GM11168 (cell line): ENCODE data around the gene CFAP53.

Source experiments
- in situ Hi-C: fragments of 300-500 bp; cut with MboI; formaldehyde crosslinking; loops from one replicate; pipeline ENCODE4 v1.12.0; 2022; ENCODE audit warnings: low sequenced_read_pairs; ENCODE audit not compliant: unreplicated experiment

The CFAP53 gene

DNA sequence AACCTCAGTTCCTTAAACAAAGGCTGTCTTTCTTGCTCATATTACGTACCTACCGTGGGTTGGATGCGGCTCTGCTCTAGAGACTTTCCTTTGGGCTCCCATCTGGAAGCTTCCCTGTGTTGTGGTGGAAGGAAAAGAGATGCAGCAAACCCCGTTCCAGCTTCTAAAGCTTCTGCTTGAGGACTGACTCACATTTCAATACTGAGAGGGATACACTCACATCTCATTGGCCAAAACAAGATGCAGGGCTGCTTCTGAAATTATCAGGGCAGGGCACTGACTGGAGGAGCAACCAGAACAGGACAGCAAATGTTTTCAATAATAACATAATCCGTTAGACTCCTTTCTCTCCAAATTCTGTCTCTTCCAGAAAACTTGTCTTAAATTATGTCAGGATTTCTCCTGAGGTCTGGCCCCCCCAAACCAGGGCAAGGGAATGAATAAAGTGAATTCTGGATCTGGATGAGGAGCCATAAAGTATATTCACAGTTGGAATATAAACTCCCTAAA, 66.9 kb downstream of the CFAP53 start:
- in situ Hi-C loops, result no loop called here

DNA sequence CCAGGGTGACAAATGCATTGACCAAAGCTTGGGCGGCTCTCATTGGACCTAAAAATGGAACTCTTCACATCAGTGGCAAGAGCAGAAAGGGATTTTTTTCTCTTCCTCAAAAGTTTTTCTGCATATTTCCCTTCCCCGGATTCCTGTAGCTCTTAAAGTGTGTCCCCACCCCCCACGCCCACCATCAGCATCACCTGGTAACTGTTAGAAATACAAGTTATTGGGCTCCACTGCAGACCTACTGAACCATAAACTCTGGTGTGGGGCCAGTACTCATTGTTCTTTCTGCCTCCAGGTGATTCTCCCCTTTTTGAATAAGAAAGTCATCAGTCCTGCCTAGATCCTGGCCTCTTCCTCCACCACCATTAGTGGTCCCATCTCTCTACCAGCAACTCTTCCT, 70.0 kb downstream of the CFAP53 start:
- in situ Hi-C loops, result no loop called here

DNA sequence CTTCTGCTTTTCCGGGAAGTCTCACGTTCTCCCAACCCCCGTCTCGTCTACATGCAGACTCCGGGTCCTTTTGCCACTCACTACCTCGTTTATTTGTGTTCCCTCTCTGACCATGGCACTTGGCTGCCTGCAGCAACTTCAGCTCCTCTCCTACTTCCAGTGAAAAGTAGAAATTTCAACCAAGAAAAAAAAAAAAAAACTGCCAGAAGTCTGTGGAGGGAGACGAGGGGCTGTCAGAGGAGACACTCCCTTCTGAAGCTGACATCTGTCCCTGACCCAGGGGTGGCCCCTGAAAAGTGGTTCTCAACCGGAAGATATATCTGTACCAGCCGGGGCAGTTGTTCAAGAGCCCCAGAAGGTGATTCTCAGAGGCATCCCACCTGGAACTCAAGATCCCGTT, 70.6 kb downstream of the CFAP53 start:
- in situ Hi-C loops, result no loop called here

DNA sequence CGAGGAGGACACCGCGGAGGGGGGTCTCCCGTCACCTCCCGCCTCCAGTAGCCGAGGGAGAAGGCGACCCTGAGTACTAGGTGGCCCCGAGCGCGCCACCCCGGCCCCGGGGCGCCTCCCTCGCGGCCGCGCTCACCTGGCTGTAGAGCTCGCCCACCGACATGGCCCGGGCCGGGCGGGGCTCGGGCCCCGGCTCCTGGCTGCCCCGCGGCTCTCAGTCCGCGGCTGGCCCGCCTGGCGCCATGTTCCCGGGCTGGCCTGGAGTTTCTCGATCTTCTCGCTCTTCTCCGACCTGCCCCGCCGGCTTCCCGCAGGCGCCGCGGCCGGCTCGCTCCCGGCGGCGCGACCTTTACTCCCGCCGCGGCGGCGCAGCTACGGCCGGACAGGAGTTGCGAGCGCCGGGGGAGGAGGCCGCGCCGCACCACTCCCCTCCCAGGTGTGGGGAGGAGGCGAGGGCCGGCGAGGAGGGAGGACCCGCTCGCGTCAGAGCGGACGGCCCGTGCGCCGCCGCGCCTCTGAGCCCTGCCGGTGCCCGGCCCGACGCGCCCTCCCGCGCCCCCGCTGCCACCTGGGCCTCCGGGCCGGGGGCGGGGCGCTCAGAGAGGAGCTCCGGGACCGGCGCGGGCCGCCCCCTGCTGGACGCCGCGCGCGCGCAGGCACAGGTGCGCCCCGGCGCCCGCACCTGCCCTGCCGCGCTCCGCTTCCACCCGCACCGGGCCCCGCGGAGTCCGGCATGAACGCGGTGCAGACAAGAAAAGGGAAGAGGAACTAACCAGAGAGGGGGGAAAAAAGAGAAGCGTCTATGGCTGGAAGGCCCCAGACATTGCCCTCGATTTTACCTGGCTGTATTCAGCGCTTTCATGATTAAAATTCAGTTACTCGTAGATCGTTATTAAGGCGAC, 71.4 kb downstream of the CFAP53 start, which contains the start of gene MYO5B:
TSS of gene MYO5B (minus strand) at position 517 of the 902 bp plus-strand sequence. CDS start at position 163, 354 bp downstream.
- in situ Hi-C loops, result no loop called here

DNA sequence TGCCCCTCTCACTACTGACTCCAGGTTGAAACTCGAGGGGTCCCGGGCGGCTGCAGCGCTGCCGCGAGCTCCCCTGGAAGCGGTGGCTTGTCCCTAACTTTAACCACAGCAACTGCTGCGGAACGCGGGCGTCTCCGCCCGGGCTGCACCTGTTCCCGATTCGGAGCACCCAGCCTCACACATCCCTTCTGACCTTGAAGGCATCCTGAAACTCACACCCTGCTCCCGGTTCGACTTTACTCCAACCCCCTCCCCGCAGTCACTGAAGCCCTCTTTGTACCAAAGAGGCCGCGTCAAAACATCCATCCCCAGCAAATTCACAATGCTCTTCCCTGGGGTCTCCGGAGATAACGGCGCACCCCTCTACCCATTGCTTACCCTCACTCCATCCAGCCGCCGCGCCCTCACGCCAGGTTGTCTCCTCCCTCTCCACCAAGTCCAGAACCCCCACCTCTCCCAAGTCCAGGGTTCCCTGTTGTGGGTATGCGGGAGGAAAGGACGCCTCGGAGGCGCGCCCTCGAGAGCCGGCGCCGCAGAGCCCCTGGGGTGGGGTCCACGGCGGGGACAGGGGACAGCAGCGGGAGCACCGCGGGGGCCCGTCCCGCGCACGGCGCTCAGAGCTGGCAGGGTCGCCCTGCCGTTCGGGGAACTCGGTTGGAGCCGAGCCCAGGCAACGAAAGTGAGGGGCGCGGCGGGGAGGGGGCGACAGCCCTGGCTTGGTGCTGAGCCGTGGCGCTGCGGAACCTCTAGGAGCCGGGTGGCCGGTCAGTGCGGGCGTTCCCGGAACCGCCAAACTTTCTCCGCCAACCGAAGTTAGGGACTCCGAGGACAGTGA, 72.3 kb downstream of the CFAP53 start:
- in situ Hi-C loops, result no loop called here

DNA sequence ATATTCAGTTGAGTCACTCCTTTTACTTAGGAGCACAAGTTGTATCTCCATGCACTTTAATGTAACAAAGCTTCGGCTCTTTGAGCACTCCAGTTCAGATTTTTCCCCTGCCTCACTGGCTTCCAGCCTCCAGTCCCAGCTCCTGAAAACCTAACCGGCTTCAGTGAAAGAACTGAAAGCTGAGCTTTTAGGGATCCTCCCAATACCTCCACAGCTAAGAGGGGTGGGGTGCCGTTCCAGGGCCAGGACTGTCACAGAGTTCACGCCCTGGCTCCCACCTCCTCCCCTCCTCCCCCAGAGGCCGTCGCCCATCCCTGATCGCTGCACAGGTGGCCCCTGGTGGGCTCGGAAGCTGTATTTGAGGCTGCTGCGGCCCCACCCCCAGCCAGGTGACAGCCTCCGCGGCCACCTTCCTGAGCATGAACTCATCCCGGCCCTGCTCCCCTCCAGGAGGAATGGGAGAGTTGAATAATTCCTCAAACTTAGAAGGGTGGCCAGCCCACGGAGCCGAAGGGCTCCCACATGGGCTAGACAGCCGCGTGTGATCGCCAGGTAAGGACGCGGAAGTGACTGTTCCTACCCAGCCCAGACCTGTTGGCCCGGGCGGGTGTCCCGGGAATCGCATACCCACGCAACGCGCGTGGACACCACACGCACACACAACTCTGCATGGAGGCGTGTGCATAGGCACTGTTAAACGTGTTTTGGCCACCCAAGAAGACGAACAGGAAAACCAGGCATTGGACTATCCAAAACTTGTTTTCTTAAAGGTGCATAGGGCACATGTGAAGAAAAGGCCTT, 73.1 kb downstream of the CFAP53 start:
- in situ Hi-C loops, result no loop called here

DNA sequence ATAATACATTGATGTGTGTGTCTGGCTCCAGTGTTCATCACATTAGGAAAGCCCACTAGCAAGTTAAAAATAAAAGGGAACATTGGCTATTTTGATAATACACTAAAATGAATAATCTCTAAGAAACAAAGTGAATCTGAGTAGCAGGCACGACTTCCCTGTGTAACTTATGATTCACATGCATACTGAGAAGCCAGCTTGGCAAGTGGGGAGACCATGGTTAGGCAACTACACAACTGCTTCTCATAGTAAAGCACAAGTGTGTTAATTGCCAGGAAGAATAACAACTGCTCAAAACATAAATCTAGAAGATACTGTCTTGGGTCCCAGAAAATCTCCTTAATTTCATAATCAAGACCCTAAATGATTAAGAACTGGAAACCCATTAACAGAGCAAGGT, 75.4 kb downstream of the CFAP53 start:
- in situ Hi-C loops, result no loop called here

DNA sequence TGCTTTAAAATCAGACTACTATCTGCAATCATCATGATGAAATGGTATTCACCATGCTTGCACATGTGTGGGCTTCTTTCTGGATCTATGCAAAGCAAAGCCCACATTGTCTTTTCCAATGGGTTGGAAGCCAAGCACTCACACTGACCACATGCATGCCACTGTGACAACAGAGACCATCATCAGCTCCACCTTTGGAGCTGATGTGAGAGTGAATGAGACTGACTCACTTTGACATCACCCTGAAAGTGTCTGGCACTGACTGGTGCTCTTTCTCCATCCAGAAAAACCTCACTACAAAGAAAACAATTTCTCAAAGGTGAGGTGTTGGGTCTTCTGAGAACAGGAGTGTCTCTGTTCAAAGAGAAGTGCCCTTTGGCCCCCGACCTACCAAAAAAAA, 76.1 kb downstream of the CFAP53 start:
- in situ Hi-C loops, result no loop called here

DNA sequence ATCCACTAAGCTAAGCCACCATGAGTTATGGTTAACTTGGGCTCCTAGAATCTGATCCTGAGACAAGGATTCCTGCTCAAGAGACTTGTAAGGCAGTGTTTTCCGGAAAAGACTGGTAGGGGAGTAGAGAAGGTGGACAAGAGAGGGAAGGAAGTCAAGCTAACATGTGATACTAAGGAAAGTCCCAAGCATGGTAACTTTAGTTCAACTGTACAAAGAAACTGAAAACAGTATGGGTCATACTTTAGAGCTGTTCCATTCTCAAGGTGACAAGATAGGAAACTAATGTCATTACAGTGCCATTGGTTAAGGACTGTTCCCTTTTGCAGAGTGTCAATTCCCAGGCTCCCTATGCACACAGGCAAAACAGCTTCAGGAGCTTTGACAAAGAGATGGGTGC, 77.1 kb downstream of the CFAP53 start:
- in situ Hi-C loops, result no loop called here

DNA sequence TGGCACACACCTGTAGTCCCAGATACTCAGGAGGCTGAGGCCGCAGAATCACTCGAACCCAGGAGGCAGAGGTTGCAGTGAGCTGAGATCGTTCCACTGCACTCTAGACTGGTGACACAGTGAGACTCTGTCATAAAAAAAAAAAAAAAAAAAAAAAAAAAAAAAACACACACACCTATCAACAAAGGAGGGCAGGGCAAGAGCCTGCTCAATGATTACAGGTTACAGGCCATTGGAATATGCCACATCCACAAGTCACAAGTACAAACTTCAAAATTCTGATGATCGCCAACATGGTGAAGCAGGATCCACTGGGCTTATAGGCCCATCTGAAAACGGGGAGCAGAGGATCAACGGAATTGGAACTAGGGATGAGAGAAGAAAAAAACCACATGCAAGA, 77.6 kb downstream of the CFAP53 start:
- in situ Hi-C loops, result no loop called here

DNA sequence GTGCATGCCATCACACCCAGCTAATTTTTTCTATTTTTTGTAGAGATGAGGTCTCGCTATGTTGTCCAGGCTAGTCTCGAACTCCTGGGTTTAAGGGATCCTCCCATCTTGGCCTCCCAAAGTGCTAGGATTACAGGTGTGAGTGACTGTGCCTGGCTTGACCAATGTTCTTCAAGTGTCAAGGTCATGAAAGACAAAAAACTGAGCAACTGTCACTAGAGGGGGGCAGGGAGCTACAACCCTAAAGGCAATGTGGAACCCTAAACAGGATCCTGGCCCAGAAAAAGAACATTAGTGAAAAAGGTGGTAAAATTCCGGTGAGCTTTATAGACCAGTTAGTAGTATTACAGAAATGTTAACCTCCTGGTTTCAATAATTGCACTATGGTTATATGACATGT, 78.6 kb downstream of the CFAP53 start:
- in situ Hi-C loops, result no loop called here

DNA sequence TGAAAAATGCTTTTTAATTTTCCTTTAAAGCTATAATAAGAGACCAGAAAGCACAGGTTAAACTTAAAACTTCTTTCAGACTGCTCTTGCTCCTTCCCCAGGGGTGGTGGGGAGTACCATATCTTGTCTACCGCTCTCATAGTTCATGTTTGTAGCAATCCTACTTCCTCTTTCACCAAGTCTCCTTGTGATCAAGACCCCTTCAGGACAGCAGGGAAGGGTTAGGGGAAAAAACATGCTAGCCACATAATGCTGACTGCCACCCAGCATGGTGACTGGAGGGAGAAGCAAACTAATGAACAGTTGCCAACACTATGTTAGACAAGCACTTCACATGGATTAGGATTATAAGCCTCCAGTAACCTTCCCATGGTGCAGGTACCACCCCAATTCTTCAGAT, 79.9 kb downstream of the CFAP53 start:
- in situ Hi-C loops, result no loop called here

DNA sequence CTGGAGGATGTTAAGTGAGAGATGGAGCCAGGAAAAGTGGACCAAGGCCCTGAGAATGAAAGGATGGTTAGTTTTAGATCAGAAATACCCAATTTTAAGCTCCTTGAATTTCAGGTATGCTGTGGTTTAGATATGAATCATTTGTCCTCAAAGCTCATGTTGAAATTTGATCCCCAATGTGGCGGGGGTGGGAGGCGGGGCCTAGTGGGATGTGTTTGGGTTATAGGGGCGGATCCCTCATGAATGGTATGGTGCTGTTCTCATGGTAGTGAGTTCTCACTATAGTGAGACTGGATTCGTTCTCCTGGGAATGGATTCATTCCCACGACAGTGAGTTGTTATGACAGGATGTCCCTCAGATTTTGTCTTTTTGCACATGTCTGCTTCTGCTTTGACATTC, 82.7 kb downstream of the CFAP53 start:
- in situ Hi-C loops, result no loop called here

DNA sequence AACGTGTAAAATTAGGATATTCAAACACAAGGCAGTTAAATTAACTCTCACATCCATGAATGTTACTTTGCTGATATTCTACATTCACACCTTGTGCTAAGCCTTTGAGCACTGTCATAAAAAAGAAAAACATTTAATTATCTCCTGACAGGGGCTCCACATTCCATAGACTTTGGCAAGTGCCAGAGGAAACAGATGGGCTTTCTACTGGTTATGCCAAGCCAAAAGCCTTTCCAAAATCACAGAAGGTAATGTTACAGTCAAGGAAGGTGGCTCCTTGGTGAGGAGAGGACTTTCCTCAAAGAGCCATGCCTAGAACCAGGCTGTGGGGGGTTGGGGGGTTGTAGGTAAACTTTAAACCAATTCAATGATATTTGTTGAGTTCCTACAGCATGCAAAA, 83.8 kb downstream of the CFAP53 start:
- in situ Hi-C loops, result no loop called here

DNA sequence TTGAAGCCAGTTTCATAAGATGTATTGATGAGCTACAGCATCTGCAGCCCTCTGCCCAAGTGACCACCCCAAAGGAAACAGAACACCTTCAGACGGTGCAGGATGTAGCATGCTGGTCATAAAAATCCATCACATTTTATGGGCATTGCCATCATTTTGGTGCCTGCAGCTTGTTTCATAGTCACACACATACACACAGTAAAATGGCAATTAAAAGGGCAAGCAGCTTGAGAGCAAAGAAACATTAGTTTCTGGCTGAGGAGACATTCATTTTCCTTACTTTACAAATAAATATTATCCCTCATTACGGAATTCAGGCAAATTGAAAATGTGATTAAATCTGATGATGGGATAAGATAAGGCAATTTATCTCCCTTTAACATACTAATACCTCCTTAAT, 84.7 kb downstream of the CFAP53 start:
- in situ Hi-C loops, result no loop called here

DNA sequence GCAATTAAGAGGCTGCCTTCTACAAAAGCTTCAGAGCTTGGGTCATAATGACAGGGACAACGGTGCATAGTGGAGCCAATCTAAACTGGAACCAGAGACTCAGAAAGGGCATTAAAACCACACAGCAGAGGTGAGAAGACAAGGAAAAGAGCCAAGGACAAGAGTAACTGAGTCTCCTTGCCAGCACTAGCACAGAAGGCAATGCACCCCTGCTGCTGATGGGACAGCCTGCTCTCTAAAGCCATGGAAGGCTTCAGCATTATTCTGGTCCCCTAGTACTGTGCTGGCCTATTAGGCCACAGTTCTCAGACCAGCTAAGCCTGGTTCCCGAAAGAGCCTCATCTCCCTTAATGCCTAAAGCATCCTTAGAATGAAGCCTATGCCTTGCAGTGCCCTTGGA, 86.8 kb downstream of the CFAP53 start:
- in situ Hi-C loops, result no loop called here

DNA sequence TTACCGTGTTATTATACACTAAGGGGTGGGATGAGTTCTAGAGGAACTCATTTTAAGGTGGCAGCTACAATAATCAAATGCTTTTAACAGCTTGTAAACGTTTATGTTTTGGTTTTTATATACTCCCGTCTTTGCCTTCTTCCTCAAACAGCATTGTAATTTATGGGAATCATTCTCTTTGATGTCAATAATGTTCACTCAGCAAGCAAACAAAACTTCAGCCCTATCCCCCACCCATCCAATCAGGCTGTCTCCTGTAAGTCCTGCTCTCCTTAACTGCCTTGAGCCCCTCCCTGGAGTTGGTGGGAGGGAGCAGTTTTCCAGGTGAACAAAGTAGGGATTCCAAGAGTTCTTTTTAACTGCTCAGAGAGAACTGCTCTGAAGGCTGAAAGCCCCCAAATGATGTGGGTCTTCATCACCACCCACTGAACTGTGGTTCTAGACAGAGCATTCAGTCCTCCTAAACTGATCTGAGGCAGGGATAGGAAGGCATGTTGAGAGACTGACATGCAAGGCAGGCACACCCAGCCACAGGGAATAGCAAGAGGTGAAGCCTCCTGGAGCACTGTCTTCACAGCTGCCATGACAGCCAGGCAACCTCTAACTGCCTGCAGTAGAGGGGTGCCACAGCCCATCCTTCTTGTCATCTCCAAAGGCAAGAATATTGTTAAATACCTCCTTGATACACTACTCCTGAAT, 88.9 kb downstream of the CFAP53 start:
- in situ Hi-C loops, result no loop called here
